Activated CD8-positive, alpha-beta memory T cell treated with anti-CD3 and anti-CD28 coated beads for 48 hours (primary cell): ENCODE results near the gene FOXP2.
"Not testable (repeated sequence)": the region's sequence is repeated elsewhere in the genome, so short reads cannot be mapped to it uniquely, and the experiment has no call there.

Experiments
- DNase-seq, 3 experiments: peaks; one replicate each; pipeline ENCODE4 v3.0.0-alpha.2; 2020; ENCODE audit warnings: low read depth in 2 of 3, low spot score in 2 of 3

FOXP2 gene

DNA sequence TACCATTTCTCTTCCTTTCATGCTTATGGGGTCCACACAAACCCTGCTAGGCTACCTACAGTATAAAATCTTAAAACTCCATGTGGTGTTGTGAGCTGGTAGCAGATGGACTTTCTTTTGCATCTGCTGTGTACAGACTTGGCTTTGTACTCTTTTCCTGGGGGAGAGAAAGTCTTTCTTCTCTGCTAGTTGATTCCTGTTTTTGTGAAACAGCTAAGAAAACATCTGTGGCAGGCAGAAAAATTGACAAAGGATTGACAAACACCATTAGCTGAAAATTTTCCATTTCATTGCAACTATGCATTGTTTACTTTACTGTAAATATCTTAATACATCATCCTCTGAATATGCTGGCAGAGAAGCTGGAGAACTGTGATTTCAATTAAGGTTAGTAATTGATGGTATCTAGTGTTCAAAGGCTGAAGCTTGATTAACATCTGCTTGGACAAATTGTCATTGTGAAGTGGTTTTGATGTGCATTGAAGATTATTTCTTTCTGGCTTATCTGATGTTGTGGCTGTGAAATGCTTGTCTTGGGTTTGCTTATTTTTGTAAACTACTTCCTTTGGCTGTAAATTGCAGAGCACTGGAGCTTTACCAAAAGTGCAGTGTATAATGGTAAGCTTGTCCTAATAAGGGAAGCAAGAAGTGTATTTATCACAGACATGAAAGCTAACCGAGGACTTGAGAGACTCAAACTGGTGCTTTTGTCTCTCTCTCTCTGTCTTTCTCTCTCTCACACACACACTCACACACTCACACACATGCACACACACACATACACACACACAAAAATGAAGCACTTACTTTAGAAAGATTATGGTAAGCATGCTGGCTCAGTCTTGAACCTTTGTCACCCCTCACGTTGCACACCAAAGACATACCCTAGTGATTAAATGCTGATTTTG is at the start of gene FOXP2:
Gene FOXP2 (plus strand): TSS at position 660 of the 908 bp plus-strand sequence. CDS start 11,697 bp downstream, outside the sequence.
- no peak for DNase-seq

DNA sequence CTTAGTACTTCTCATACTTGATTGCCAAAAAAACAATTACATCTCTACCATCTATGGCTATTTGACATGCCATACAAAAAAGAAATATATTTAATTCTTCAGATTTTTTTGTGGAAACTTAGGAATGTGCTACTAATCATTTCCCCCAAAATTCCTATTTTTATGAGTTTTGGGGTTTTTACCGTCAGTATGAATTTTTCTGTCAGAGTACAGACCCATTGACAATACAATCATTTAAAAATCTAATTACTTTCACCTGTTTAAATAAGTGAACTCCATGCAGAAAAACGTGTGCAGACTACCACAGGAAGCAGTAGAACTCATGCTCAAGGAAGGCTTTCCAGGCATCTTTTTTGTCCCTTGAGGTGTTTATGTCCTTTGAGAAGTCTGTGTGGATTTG is 48.8 kb upstream of the FOXP2 start:
- no peak for DNase-seq

DNA sequence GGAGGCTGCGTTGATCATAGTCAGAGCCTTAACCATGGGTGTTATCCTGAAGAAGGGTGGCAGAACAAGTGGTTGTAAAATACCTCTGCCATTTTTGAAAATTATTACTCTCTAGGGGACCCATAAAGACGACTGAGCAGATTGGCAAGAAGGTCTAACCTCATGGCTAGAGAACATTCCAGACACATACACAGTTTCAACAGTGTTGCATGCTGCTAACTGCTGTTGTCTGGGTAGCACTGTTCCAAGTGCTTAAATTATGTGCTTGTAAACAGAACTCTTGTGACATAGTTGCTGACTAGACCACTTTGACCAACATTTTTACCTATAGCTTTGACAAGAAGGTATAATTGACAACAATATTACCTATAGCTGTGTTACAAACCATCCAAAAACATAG is 46.1 kb upstream of the FOXP2 start:
- no peak for DNase-seq

DNA sequence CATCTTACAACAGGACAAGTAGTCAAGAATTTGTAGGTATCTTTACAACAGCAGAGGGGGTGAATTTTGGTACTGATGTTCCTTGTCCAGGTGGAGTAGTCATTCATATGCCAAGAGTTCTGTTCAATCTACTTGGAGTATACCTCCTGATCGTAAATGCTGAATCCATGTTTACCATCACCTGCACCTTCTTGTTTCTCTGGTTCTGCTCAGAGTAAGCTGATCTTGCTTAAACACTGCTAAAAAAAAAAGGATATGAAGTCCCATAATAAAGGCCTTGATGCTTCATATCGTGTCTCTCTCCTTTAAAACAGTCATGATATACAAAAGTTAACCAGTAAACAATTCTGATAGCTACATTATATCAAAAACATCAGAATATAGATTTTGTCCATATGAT is 45.3 kb upstream of the FOXP2 start:
- no peak for DNase-seq

- no peak for DNase-seq
These were observed 42.0 kb upstream of the FOXP2 start for GRCh38 chr7:114372619-114373018.

DNA sequence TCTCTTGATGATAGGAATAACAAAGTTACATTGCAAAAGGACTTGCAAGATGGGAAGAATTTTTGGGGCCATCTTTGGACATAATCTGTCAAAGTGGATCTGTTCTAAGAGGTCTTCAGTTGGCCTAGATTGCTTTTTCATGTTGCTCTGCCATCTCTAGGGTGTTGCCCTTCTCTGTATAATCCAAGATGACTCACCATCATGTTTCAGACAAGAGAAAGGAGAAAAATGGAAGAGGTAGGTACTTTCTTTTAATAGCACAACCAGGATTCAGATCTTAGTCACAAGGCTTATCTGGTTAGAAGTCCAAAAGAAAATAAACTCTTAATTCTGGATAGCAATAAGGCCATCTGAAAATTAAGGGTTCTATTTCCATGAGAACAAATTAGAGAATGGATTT is 38.7 kb upstream of the FOXP2 start:
- no peak for DNase-seq

- DNase-seq, result not testable (repeated sequence)
These were observed 30.7 kb upstream of the FOXP2 start for GRCh38 chr7:114383946-114384345.

- DNase-seq, result not testable (repeated sequence)
These were observed 30.3 kb upstream of the FOXP2 start for GRCh38 chr7:114384346-114384745.

DNA sequence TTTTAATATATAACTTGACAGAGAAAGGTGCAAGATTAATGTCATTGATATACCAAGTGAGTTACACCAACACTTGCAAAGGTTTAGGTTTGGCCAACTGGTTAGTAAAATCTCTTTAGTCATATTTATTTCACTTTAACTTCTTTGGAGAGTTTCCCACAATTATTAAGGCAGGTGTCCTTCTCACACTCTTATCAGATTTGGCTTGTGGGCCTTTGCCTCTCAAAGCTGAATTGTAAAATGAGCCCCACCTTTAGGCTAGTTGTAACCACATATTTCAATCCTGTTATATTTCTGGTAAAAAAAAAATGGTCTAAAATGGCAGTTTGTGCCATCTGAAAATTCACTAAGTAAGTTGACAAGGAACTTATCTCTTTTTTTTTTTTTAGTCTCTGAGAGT is 26.6 kb upstream of the FOXP2 start:
- DNase-seq, result no peak

DNA sequence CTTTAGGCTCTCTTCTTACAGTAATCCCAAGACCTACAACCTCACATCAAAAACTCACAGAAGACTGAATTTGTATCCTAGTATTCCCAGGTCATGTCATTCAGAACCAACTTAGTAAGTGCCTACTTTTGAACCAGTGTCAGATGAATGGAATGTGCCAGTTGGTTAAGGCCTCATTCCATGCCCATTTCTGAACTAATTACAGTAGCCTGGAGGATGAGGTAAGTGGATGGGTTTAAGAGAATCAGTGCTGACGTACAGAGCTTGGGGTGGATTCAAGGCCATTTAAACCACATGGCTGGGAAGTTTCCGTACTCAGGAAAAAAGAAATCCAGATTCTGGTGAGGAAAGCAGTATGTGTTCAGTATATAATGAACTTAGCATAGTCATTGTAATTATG is 21.9 kb upstream of the FOXP2 start:
- no peak for DNase-seq

DNA sequence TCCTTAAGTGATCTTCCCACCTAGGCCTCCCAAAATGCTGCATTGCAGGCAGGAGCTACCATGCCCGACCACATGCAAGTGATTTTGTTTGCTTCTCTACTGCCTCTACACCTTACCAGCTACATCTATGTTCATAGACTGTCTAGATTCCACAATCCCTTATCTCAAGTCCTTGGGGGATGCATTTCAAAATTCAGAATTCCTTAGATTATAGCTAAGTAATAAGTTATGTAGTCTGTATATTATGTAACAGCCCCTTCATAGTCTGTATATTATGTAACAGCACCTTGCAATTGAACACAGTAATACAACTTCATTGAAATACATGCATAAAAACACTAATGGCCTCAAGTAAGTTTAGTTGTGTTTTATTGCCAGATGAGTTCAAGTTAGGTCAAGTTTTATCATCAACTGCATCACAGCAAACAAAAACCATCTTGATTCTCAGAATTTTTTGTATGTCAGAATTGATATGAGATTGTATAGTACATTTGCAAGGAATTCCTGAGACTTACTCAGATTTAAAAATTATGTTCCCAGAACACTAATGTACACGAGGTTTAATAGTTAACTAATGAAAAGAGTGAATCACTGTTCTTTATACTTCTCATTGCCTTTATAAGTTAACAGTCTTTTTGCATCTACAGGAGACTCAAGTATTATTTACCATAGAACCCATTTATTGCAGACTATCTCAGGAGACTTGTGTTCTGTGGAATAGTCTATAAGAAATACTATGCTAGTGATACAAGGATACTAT is 11.6 kb upstream of the FOXP2 start:
- no peak for DNase-seq

GRCh38 chr7:114405427-114405826 is 9.2 kb upstream of the FOXP2 start:
- DNase-seq, result no peak

GRCh38 chr7:114409750-114410149 is 4.9 kb upstream of the FOXP2 start:
- no peak for DNase-seq

- no peak for DNase-seq
These were observed 2.1 kb upstream of the FOXP2 start for GRCh38 chr7:114412548-114412947.

GRCh38 chr7:114413761-114414155 is 857 bp upstream of the FOXP2 start:
- no peak for DNase-seq

- no peak for DNase-seq
These were observed 712 bp downstream of the FOXP2 start for GRCh38 chr7:114415064-114415989.

- DNase-seq, result no peak
These were observed 1.7 kb downstream of the FOXP2 start for GRCh38 chr7:114416129-114416990.

DNA sequence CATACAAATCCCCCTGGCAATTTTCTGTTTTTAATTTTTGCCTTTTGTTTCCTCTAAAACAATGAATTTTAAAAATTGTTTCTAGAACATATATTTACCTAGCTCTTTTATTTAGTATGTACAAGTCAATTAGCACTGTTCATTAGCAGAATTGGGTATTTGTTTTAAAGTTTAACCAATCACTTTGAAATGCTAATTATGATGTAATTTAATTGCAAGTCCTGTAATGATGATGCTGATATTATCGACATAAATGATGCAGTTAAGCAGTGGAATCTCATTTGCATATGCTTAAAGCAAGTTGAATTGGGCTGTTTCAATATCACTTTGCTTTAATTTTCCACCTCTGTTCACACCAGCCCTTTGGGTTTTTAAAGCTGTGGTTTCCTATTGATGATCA is 2.7 kb downstream of the FOXP2 start:
- no peak for DNase-seq

DNA sequence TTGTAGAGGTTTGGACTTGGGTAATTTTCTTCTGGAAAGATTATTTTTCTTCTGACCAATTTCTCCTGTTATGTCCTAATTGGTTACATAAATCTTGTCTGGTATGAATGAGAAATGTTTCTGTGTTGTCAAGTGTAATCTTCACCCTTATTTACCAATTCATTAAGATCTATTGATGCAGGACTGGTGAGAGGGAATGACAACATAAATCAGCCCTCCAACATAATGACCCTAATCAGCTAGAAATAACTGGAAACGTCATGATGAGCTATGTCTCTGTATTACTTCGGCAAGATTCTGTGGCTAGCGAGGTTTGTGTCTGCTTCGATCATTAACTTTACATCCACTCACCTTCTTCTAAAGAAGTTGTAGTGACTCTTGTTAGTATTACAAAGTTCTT is 3.5 kb downstream of the FOXP2 start:
- DNase-seq, result no peak
